Suprapubic skin (tissue), 4 donors: ENCODE measurements around the gene FOXJ3.

Experiments
- EP300 ChIP-seq: sonication (generic); formaldehyde crosslinking; IDR thresholded peaks from one replicate; pipeline ENCODE4 v1.6.1; 2017; ENCODE audit warnings: antibody characterized with exemption
- POLR2A ChIP-seq, 2 donors: fragments of 450-650 bp; IDR thresholded peaks; one replicate each; pipeline ENCODE4 v1.6.1; 2017; ENCODE audit warnings: antibody characterized with exemption in 2 of 2, mild to moderate bottlenecking in 2 of 2, moderate library complexity in 2 of 2
- POLR2AphosphoS5 ChIP-seq, 3 donors: sonication (generic); formaldehyde crosslinking; IDR thresholded peaks; one replicate each; pipeline ENCODE4 v1.6.1; 2017; ENCODE audit warnings: antibody characterized with exemption in 3 of 3
- TF ChIP-seq, protein P1 (sequence below), 2 donors: fragments of 200-600 bp in 1 of 2; fragments of 450-650 bp in 1 of 2; sonication (generic) in 1 of 2; IDR thresholded peaks; one replicate each; pipeline ENCODE4 v1.5.1; 2016 to 2019; ENCODE audit warnings: antibody characterized with exemption in 2 of 2, mild to moderate bottlenecking in 1 of 2, moderate library complexity in 1 of 2

DNA sequence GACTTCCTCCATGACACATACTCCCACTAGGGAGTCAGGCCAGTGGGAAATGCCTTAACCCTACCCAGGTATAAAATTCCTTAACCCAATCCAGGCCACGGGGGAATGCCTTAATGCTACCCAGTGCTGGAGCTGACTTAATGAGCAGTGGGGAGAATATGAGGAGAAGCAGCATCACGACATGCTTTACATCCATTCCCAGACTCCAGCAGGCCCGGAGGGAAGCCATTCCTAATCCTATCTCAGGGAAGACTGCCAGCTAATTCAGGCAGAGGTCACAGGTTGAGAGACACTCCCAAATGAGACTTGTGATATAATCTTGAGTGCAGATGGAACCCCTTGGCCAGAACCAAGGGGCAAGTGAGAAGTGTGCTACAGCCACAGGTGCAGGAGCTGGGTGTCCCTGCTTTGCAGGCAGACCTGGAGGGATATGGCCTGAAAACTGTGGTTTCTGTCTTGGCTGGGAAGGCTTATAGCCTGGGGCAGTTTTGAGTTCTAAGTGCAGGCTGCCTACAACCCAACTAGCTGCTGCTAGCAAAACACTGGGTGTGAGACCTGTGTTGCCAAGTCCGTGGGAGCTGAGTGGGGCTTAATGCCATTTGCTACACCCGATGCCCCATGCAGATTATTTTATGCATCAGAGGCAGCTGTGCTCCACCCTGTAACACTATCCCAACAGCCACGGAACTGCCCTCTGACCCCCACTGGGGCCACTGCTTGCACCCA lies 125.3 kb downstream of the FOXJ3 start:
- TF ChIP-seq, protein P1, sequence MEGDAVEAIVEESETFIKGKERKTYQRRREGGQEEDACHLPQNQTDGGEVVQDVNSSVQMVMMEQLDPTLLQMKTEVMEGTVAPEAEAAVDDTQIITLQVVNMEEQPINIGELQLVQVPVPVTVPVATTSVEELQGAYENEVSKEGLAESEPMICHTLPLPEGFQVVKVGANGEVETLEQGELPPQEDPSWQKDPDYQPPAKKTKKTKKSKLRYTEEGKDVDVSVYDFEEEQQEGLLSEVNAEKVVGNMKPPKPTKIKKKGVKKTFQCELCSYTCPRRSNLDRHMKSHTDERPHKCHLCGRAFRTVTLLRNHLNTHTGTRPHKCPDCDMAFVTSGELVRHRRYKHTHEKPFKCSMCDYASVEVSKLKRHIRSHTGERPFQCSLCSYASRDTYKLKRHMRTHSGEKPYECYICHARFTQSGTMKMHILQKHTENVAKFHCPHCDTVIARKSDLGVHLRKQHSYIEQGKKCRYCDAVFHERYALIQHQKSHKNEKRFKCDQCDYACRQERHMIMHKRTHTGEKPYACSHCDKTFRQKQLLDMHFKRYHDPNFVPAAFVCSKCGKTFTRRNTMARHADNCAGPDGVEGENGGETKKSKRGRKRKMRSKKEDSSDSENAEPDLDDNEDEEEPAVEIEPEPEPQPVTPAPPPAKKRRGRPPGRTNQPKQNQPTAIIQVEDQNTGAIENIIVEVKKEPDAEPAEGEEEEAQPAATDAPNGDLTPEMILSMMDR (IDR thresholded peaks at IDR 0.05): no peak
- no peak for TF ChIP-seq EP300
- no peak for TF ChIP-seq POLR2AphosphoS5 (IDR thresholded peaks at IDR 0.05)
- TF ChIP-seq POLR2A (IDR thresholded peaks at IDR 0.05): no peak
